CD14-positive monocyte (primary cell): ENCODE results near the gene SCN7A. TPM values are rescaled to one million over a fixed set of nuclear protein-coding genes. Genes with fewer than 3 reads are reported as not detected.

Experiments used
- DNase-seq, 3 donors: peaks; one replicate each; pipeline ENCODE4 v3.0.0-alpha.2; 2011 to 2022
- H2AFZ ChIP-seq: 2 replicates; pipeline ENCODE4 v1.6.0; 2012; ENCODE audit warnings: mild to moderate bottlenecking, low read depth, low read length, inconsistent platforms; ENCODE audit not compliant: insufficient read depth, poor library complexity, severe bottlenecking
- H3K27ac ChIP-seq, 2 donors: 1 replicate in 1 of 2; 2 replicates in 1 of 2; pipeline ENCODE4 v1.5.1; 2012 to 2013; ENCODE audit warnings: low read length in 2 of 2, control low read depth in 1 of 2, inconsistent platforms in 1 of 2, low read depth in 1 of 2, mild to moderate bottlenecking in 1 of 2
- H3K27me3 ChIP-seq, 2 donors: one replicate each; pipeline versions ENCODE4 v1.6.0 to v1.6.1; 2011 to 2013; ENCODE audit warnings: low read length in 2 of 2; ENCODE audit not compliant: control insufficient read depth in 2 of 2, insufficient read depth in 2 of 2
- H3K36me3 ChIP-seq, 2 donors: replicated peaks in 1 of 2; 1 replicate in 1 of 2; 2 replicates in 1 of 2; pipeline versions ENCODE4 v1.5.1 to v1.6.1; 2012 to 2013; ENCODE audit warnings: low read length in 2 of 2, control low read depth in 1 of 2, inconsistent platforms in 1 of 2, mild to moderate bottlenecking in 1 of 2; ENCODE audit not compliant: insufficient read depth in 2 of 2, control insufficient read depth in 1 of 2
- H3K4me1 ChIP-seq, 2 donors: 1 replicate in 1 of 2; 2 replicates in 1 of 2; pipeline versions ENCODE4 v1.5.1 to v1.6.1; 2012 to 2013; ENCODE audit warnings: low read length in 2 of 2, control low read depth in 1 of 2, inconsistent platforms in 1 of 2, mild to moderate bottlenecking in 1 of 2, moderate library complexity in 1 of 2; ENCODE audit not compliant: insufficient read depth in 2 of 2, control insufficient read depth in 1 of 2
- H3K4me2 ChIP-seq: replicated peaks from 2 replicates; pipeline ENCODE3; 2012; ENCODE audit warnings: low read length, moderate library complexity, mild to moderate bottlenecking; ENCODE audit not compliant: poor library complexity, severe bottlenecking; ENCODE audit errors: extremely low read depth
- H3K4me3 ChIP-seq, 3 experiments: fragments of 200-600 bp in 1 of 3; sonication (generic) in 1 of 3; replicated peaks in 1 of 3; 1 replicate in 2 of 3; 2 replicates in 1 of 3; pipeline ENCODE4 v1.5.1; 2011 to 2013; ENCODE audit warnings: low read length in 3 of 3, mild to moderate bottlenecking in 3 of 3, control low read depth in 2 of 3, low read depth in 2 of 3, inconsistent platforms in 1 of 3, moderate library complexity in 1 of 3
- H3K79me2 ChIP-seq: 2 replicates; pipeline ENCODE4 v1.6.0; 2012; ENCODE audit warnings: mild to moderate bottlenecking, control low read depth, inconsistent platforms, low read length, moderate library complexity; ENCODE audit not compliant: insufficient read depth
- H3K9ac ChIP-seq: 2 replicates; pipeline ENCODE4 v1.6.0; 2017; ENCODE audit warnings: low read length, mild to moderate bottlenecking; ENCODE audit not compliant: insufficient read depth, poor library complexity, severe bottlenecking
- H3K9me3 ChIP-seq, 2 donors: replicated peaks in 1 of 2; 1 replicate in 1 of 2; 2 replicates in 1 of 2; pipeline versions ENCODE4 v1.5.1 to v1.6.1; 2012 to 2013; ENCODE audit warnings: low read length in 2 of 2, control low read depth in 1 of 2; ENCODE audit not compliant: control insufficient read depth in 1 of 2, insufficient read depth in 1 of 2
- H4K20me1 ChIP-seq: 2 replicates; pipeline ENCODE4 v1.6.0; 2012; ENCODE audit warnings: mild to moderate bottlenecking, low read length, control low read depth, moderate library complexity; ENCODE audit not compliant: insufficient read depth
- H3K27ac Mint-ChIP-seq, 7 donors: one replicate each; pipeline ENCODE4 v1.8.0; 2020; ENCODE audit warnings: mild to moderate bottlenecking in 7 of 7, mixed read lengths in 7 of 7, moderate library complexity in 6 of 7, inconsistent platforms in 2 of 7
- H3K27me3 Mint-ChIP-seq, 3 donors: one replicate each; pipeline ENCODE4 v1.8.0; 2021 to 2022; ENCODE audit warnings: low read depth in 3 of 3, mild to moderate bottlenecking in 3 of 3, mixed read lengths in 3 of 3, moderate library complexity in 3 of 3, inconsistent platforms in 1 of 3
- H3K36me3 Mint-ChIP-seq, 2 donors: one replicate each; pipeline ENCODE4 v1.8.0; 2020; ENCODE audit warnings: mixed read lengths in 2 of 2, inconsistent platforms in 1 of 2, mild to moderate bottlenecking in 1 of 2
- H3K4me1 Mint-ChIP-seq: one replicate; pipeline ENCODE4 v1.8.0; 2020; ENCODE audit warnings: mild to moderate bottlenecking, mixed read lengths
- H3K4me3 Mint-ChIP-seq, 2 donors: one replicate each; pipeline ENCODE4 v1.8.0; 2020; ENCODE audit warnings: mild to moderate bottlenecking in 2 of 2, mixed read lengths in 2 of 2, moderate library complexity in 1 of 2
- H3K9me3 Mint-ChIP-seq, 7 donors: one replicate each; pipeline ENCODE4 v1.8.0; 2020 to 2022; ENCODE audit warnings: mixed read lengths in 7 of 7, mild to moderate bottlenecking in 6 of 7, moderate library complexity in 6 of 7, inconsistent platforms in 2 of 7
- WGBS: methylation state at CpG from one replicate; pipeline ENCODE4 v1.1.5; 2013; ENCODE audit warnings: missing lambda C conversion rate; ENCODE audit not compliant: insufficient coverage; 5-methylcytosine and 5-hydroxymethylcytosine counted together
- intact Hi-C, 2 donors: fragments of 100-400 bp; cut with micrococcal nuclease; formaldehyde crosslinking; loops; one replicate each; pipeline versions ENCODE4 v1.15.0 to v1.15.1; 2023
- polyA plus RNA-seq, 3 donors: library from polyadenylated mRNA; depleted of rRNA in 1 of 3; unstranded in 2 of 3; stranded (reverse) in 1 of 3; fragments of 300-500 nt in 2 of 3; fragments of >200 nt in 1 of 3; fragmentation: Illumina TruSeq in 2 of 3; gene quantifications; 1 replicate in 2 of 3; 2 replicates in 1 of 3; pipeline ENCODE4 v1.2.3, GENCODE V29; 2012 to 2021
- TF ChIP-seq, protein P1 (sequence below): fragments of 200-600 bp; IDR thresholded peaks from one replicate; pipeline ENCODE4 v1.8.0; 2022; ENCODE audit warnings: antibody characterized with exemption, mild to moderate bottlenecking

SCN7A gene
- polyA plus RNA-seq, 3 donors: not detected

GRCh38 chr2:166373105-166373504, 120.9 kb downstream of the SCN7A start:
- peaks cover 9 to 23% of the 10 kb centered on the region in 2 donors for H3K4me1 ChIP-seq
- Mint-ChIP-seq H3K27ac (no peak overlapping the region), H3K4me3 (peak overlapping the region in 1 of 2 donors; percentile 6), H3K4me1 (peaks cover 27% of the 10 kb centered on the region), H3K9me3 (no peaks in the 10 kb centered on the region), H3K36me3 (no peaks in the 10 kb centered on the region), H3K27me3 (peaks cover 8 to 18% (median 15%) of the 10 kb centered on the region in 3 donors)
- H3K27me3 ChIP-seq: peaks cover 15 to 21% of the 10 kb centered on the region in 2 donors
- TF ChIP-seq, protein P1, sequence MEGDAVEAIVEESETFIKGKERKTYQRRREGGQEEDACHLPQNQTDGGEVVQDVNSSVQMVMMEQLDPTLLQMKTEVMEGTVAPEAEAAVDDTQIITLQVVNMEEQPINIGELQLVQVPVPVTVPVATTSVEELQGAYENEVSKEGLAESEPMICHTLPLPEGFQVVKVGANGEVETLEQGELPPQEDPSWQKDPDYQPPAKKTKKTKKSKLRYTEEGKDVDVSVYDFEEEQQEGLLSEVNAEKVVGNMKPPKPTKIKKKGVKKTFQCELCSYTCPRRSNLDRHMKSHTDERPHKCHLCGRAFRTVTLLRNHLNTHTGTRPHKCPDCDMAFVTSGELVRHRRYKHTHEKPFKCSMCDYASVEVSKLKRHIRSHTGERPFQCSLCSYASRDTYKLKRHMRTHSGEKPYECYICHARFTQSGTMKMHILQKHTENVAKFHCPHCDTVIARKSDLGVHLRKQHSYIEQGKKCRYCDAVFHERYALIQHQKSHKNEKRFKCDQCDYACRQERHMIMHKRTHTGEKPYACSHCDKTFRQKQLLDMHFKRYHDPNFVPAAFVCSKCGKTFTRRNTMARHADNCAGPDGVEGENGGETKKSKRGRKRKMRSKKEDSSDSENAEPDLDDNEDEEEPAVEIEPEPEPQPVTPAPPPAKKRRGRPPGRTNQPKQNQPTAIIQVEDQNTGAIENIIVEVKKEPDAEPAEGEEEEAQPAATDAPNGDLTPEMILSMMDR: no peak
- H4K20me1 ChIP-seq: no peaks in the 10 kb centered on the region
- no peak for DNase-seq
- peak overlapping the region; percentile 41 for H2AFZ ChIP-seq
- WGBS: 45% methylated on average over 2 of the region's 2 CpGs
- no peaks in the 10 kb centered on the region for H3K79me2 ChIP-seq
- no peak overlapping the region for H3K4me3 ChIP-seq
- no peaks in the 10 kb centered on the region for H3K36me3 ChIP-seq
- H3K9ac ChIP-seq: no peak overlapping the region
- no peak overlapping the region for H3K4me2 ChIP-seq
- no peak overlapping the region for H3K27ac ChIP-seq
- no peaks in the 10 kb centered on the region for H3K9me3 ChIP-seq
- intact Hi-C loops: no loop called here

- Histone ChIP-seq H4K20me1 (no peaks in the 10 kb centered on the region), H3K9me3 (no peaks in the 10 kb centered on the region), H3K4me1 (peaks cover 9 to 23% of the 10 kb centered on the region in 2 donors), H3K4me2 (no peak overlapping the region), H3K9ac (no peak overlapping the region), H3K79me2 (no peaks in the 10 kb centered on the region), H2AFZ (no peak overlapping the region), H3K27ac (no peak overlapping the region), H3K4me3 (no peak overlapping the region), H3K27me3 (peaks cover 6 to 12% of the 10 kb centered on the region in 2 donors), H3K36me3 (no peaks in the 10 kb centered on the region)
- WGBS: no CpG with 5 or more reads among the region's 2 CpGs
- H3K9me3 Mint-ChIP-seq: no peaks in the 10 kb centered on the region
- H3K27me3 Mint-ChIP-seq: peaks cover 8 to 16% (median 15%) of the 10 kb centered on the region in 3 donors
- no peak for DNase-seq
- TF ChIP-seq, protein P1: no peak
- H3K36me3 Mint-ChIP-seq: no peaks in the 10 kb centered on the region
- no peak overlapping the region for H3K27ac Mint-ChIP-seq
- no peak overlapping the region for H3K4me3 Mint-ChIP-seq
- peaks cover 27% of the 10 kb centered on the region for H3K4me1 Mint-ChIP-seq
- intact Hi-C loops: no loop called here
Observed at GRCh38 chr2:166372046-166372445, 122.0 kb downstream of the SCN7A start.
